Vagina (tissue), 2 donors: ENCODE results near the gene TTF2. TPM values are rescaled to one million over a fixed set of nuclear protein-coding genes. Genes with fewer than 3 reads are reported as not detected.

ENCODE experiments used
- DNase-seq, 2 donors: peaks; one replicate each; pipeline ENCODE4 v3.0.0-alpha.2; 2017; ENCODE audit errors: extremely low spot score in 2 of 2
- H3K27ac ChIP-seq: fragments of 200-600 bp; sonication (generic); one replicate; pipeline ENCODE4 v1.5.1; 2019
- H3K27me3 ChIP-seq: fragments of 200-600 bp; sonication (generic); one replicate; pipeline ENCODE4 v1.5.1; 2019
- H3K36me3 ChIP-seq, 2 donors: fragments of 200-600 bp; sonication (generic); one replicate each; pipeline ENCODE4 v1.5.1; 2017 to 2019
- H3K4me1 ChIP-seq: fragments of 200-600 bp; sonication (generic); one replicate; pipeline ENCODE4 v1.5.1; 2019
- H3K4me3 ChIP-seq, 2 donors: fragments of 200-600 bp; sonication (generic); 1 replicate in 1 of 2; 2 replicates in 1 of 2; pipeline ENCODE4 v1.5.1; 2016 to 2019
- H3K9me3 ChIP-seq: fragments of 200-600 bp; sonication (generic); one replicate; pipeline ENCODE4 v1.5.1; 2019
- CTCF ChIP-seq, 3 experiments: fragments of 450-650 bp in 2 of 3; fragments of 200-600 bp in 1 of 3; sonication (generic) in 1 of 3; IDR thresholded peaks; one replicate each; pipeline ENCODE4 v1.5.1; 2017 to 2019; ENCODE audit warnings: antibody characterized with exemption in 3 of 3, mild to moderate bottlenecking in 2 of 3, moderate library complexity in 2 of 3
- POLR2A ChIP-seq, 2 donors: fragments of 450-650 bp; IDR thresholded peaks; one replicate each; pipeline ENCODE4 v1.6.1; 2017; ENCODE audit warnings: antibody characterized with exemption in 2 of 2, mild to moderate bottlenecking in 2 of 2, moderate library complexity in 2 of 2
- POLR2AphosphoS5 ChIP-seq, 2 donors: sonication (generic); formaldehyde crosslinking; IDR thresholded peaks; one replicate each; pipeline ENCODE4 v1.9.0; 2017; ENCODE audit warnings: antibody characterized with exemption in 2 of 2, mild to moderate bottlenecking in 2 of 2, low read depth in 1 of 2; ENCODE audit not compliant: insufficient read depth in 1 of 2
- intact Hi-C: fragments of 100-400 bp; cut with DNase I; formaldehyde crosslinking; loops from one replicate; pipeline ENCODE4 v1.15.1; 2023
- total RNA-seq: library from RNA; depleted of rRNA; stranded (reverse); fragments of >200 nt; gene quantifications from one replicate; pipeline ENCODE4 v1.2.3, GENCODE V29; 2016

The TTF2 gene
- total RNA-seq, 1 donor from 2014 or later = 7.6 TPM

- DNase-seq = no peak
- Histone ChIP-seq H3K9me3 (no peaks in the 10 kb centered on the region), H3K27me3 (no peaks in the 10 kb centered on the region), H3K4me3 (no peak overlapping the region), H3K27ac (no peak overlapping the region), H3K4me1 (no peaks in the 10 kb centered on the region), H3K36me3 (peaks cover 0 to 8% of the 10 kb centered on the region in 2 donors)
- TF ChIP-seq POLR2A (IDR thresholded peaks at IDR 0.05) (no peak), POLR2AphosphoS5 (IDR thresholded peaks at IDR 0.05; ENCODE audit: insufficient read depth in 1 of 2, low read depth in 1 of 2) (no peak), CTCF (IDR thresholded peaks at IDR 0.05) (no peak)
- intact Hi-C loops = no loop called here
These were observed 47.2 kb downstream of the TTF2 start for GRCh38 chr1:117107364-117107763.

- Histone ChIP-seq H3K36me3 (peaks cover 0 to 11% of the 10 kb centered on the region in 2 donors), H3K4me3 (no peak overlapping the region), H3K9me3 (no peaks in the 10 kb centered on the region), H3K27ac (no peak overlapping the region), H3K27me3 (no peaks in the 10 kb centered on the region), H3K4me1 (no peaks in the 10 kb centered on the region)
- intact Hi-C loops = no loop called here
- DNase-seq = no peak
- TF ChIP-seq CTCF (IDR thresholded peaks at IDR 0.05) (no peak), POLR2A (IDR thresholded peaks at IDR 0.05) (no peak), POLR2AphosphoS5 (IDR thresholded peaks at IDR 0.05; ENCODE audit: insufficient read depth in 1 of 2, low read depth in 1 of 2) (no peak)
These were observed 50.6 kb downstream of the TTF2 start for GRCh38 chr1:117110774-117111173.

GRCh38 chr1:117112047-117112717 lies 52.1 kb downstream of the TTF2 start:
- no peaks in the 10 kb centered on the region for H3K4me1 ChIP-seq
- intact Hi-C loops = no loop called here
- no peak for DNase-seq
- peaks cover 0 to 11% of the 10 kb centered on the region in 2 donors for H3K36me3 ChIP-seq
- no peak overlapping the region for H3K4me3 ChIP-seq
- no peaks in the 10 kb centered on the region for H3K27me3 ChIP-seq
- no peak overlapping the region for H3K27ac ChIP-seq
- TF ChIP-seq POLR2AphosphoS5 (IDR thresholded peaks at IDR 0.05; ENCODE audit: insufficient read depth in 1 of 2, low read depth in 1 of 2) (no peak), CTCF (IDR thresholded peaks at IDR 0.05) (no peak), POLR2A (IDR thresholded peaks at IDR 0.05) (no peak)
- no peaks in the 10 kb centered on the region for H3K9me3 ChIP-seq

GRCh38 chr1:117113199-117113598 lies 53.1 kb downstream of the TTF2 start:
- H3K27ac ChIP-seq = no peak overlapping the region
- peaks cover 0 to 11% of the 10 kb centered on the region in 2 donors for H3K36me3 ChIP-seq
- no peaks in the 10 kb centered on the region for H3K9me3 ChIP-seq
- DNase-seq = no peak
- intact Hi-C loops = no loop called here
- H3K4me3 ChIP-seq = no peak overlapping the region
- TF ChIP-seq POLR2A (IDR thresholded peaks at IDR 0.05) (no peak), POLR2AphosphoS5 (IDR thresholded peaks at IDR 0.05; ENCODE audit: insufficient read depth in 1 of 2, low read depth in 1 of 2) (no peak), CTCF (IDR thresholded peaks at IDR 0.05) (no peak)
- H3K27me3 ChIP-seq = no peaks in the 10 kb centered on the region
- H3K4me1 ChIP-seq = no peaks in the 10 kb centered on the region

GRCh38 chr1:117114877-117115276 lies 54.8 kb downstream of the TTF2 start:
- no peak for DNase-seq
- Histone ChIP-seq H3K36me3 (peaks cover 0 to 11% of the 10 kb centered on the region in 2 donors), H3K27ac (no peak overlapping the region), H3K9me3 (no peaks in the 10 kb centered on the region), H3K27me3 (no peaks in the 10 kb centered on the region), H3K4me1 (no peaks in the 10 kb centered on the region), H3K4me3 (no peak overlapping the region)
- intact Hi-C loops = no loop called here
- no peak for TF ChIP-seq CTCF (IDR thresholded peaks at IDR 0.05)
- no peak for TF ChIP-seq POLR2AphosphoS5 (IDR thresholded peaks at IDR 0.05; ENCODE audit: insufficient read depth in 1 of 2, low read depth in 1 of 2)
- no peak for TF ChIP-seq POLR2A (IDR thresholded peaks at IDR 0.05)
